ENCODE results near the gene GSAP. TPM values are rescaled to one million over a fixed set of nuclear protein-coding genes. Genes with fewer than 3 reads are reported as not detected.

The GSAP gene
- total and polyA plus RNA-seq, 9 of the 15 experiments (the other 6 are each of a cell fraction or from before 2014, with no cell fraction given): 0.13 TPM; not detected in 8

GRCh38 chr7:77337456-77337990 lies 78.6 kb downstream of the GSAP start:
- Histone ChIP-seq H2AFZ (ENCODE audit: low read depth, low read length) (no peak overlapping the region), H4K20me1 (replicated peaks; ENCODE audit: control insufficient read depth, insufficient read depth, low read length) (no peaks in the 10 kb centered on the region), H3K4me2 (ENCODE audit: insufficient read depth, low read length) (no peak overlapping the region), H3K9me3 (replicated peaks; ENCODE audit: control insufficient read depth, insufficient read depth, low read depth, low read length) (no peaks in the 10 kb centered on the region), H3K4me1 (replicated peaks in 1 of 2; ENCODE audit: control insufficient read depth in 2 of 2, insufficient read depth in 2 of 2, low read length in 2 of 2) (no peaks in the 10 kb centered on the region), H3K27ac (ENCODE audit: extremely low read depth, low read depth, low read length) (no peak overlapping the region), H3K9me1 (ENCODE audit: control insufficient read depth, insufficient read depth, low read length) (no peaks in the 10 kb centered on the region), H3K9ac (ENCODE audit: insufficient read depth in 1 of 2, low read depth in 2 of 2, low read length in 2 of 2) (no peak overlapping the region), H3K36me3 (ENCODE audit: control insufficient read depth, insufficient read depth, low read length) (no peaks in the 10 kb centered on the region), H3K79me2 (ENCODE audit: control insufficient read depth, insufficient read depth, low read length) (no peaks in the 10 kb centered on the region), H3K4me3 (no peak overlapping the region), H3K27me3 (ENCODE audit: control insufficient read depth in 2 of 2, insufficient read depth in 2 of 2, low read length in 2 of 2) (peaks cover 7 to 9% of the 10 kb centered on the region in 2 experiments; a peak in 4 of 5 replicates)
- in situ Hi-C loops (cut with MboI): no loop called here
- TF ChIP-seq CTCF (IDR thresholded peaks at IDR 0.05 in 2 of 3, conservative IDR thresholded peaks at IDR 0.05 in 1 of 3; ENCODE audit: insufficient read depth in 2 of 3, low read depth in 1 of 3, low read length in 3 of 3) (no peak), CBX5 (IDR thresholded peaks at IDR 0.05; ENCODE audit: borderline replicate concordance, low read depth) (no peak), PREB (CRISPR knock-in tag; IDR thresholded peaks at IDR 0.05) (no peak), ZNF609 (CRISPR knock-in tag; IDR thresholded peaks at IDR 0.05; ENCODE audit: borderline replicate concordance) (no peak)
- no peak for ATAC-seq
- FAIRE-seq: no peak
- CTCF ChIA-PET (ENCODE audit: low intra/inter-chr PET ratio): no interaction called here
- POLR2A ChIA-PET: interaction anchor here (1.3 kb wide), 1 partner anchor 9 kb away, joined by 4 read pairs; no protein-coding TSS in a partner anchor
- no peak for DNase-seq (ENCODE audit: extremely low read depth in 1 of 4, low spot score in 3 of 4)
- BruUV-seq (replicated peaks): no TSS peak
- intact Hi-C loops (cut with micrococcal nuclease): loop anchor here (5.0 kb wide), 1 partner anchor 215 kb away; the partner anchor contains the start of gene CCDC146
- 0% methylated on average over 2 of the region's 2 CpGs for WGBS (ENCODE audit: insufficient coverage, low coverage, missing lambda C conversion rate)
